PC-3 (cell line): Measurements from ENCODE around the gene AKAP6. TPM values are rescaled to one million over a fixed set of nuclear protein-coding genes. Genes with fewer than 3 reads are reported as not detected.

ENCODE experiments used
- ATAC-seq: fragments of 200-7000 bp; cut with Tn5 transposase; 2 replicates; pipeline ENCODE4 v1.9.1; 2020; ENCODE audit warnings: mild to moderate bottlenecking, moderate library complexity
- BruUV-seq: library from RNA; stranded (reverse); fragments of 400-500 nt; replicated peaks from 2 replicates; lab custom pipeline; 2021; lab: Mats Ljungman, UMichigan
- CTCF ChIA-PET: fragments of 300-600 bp; sonication (Branson Sonifier 250); formaldehyde crosslinking; loops from one replicate; lab custom pipeline; 2022; ENCODE audit warnings: antibody characterized with exemption; lab: Charles Lee
- POLR2A ChIA-PET: fragments of 300-600 bp; sonication (Branson Sonifier 250); formaldehyde crosslinking; loops from one replicate; lab custom pipeline; 2022; ENCODE audit warnings: antibody characterized with exemption; ENCODE audit not compliant: unreplicated experiment; lab: Charles Lee
- DNase-seq: peaks from one replicate; pipeline ENCODE4 v3.0.0-alpha.2; 2015
- H2AFZ ChIP-seq: fragments of 300-600 bp; sonication (generic); 2 replicates; pipeline ENCODE4 v1.6.0; 2016; ENCODE audit warnings: antibody characterized with exemption, low read length
- H3F3A ChIP-seq: fragments of 300-600 bp; sonication (generic); one replicate; pipeline ENCODE4 v1.6.0; 2017; ENCODE audit warnings: antibody characterized with exemption, low read length, control low read depth, mild to moderate bottlenecking; ENCODE audit not compliant: unreplicated experiment
- H3K27ac ChIP-seq: fragments of 300-600 bp; sonication (generic); 2 replicates; pipeline ENCODE4 v1.5.1; 2016; ENCODE audit warnings: mild to moderate bottlenecking, low read length
- H3K27me3 ChIP-seq: fragments of 300-600 bp; sonication (generic); 2 replicates; pipeline ENCODE4 v1.6.1; 2016; ENCODE audit warnings: low read length, mixed read lengths
- H3K36me3 ChIP-seq: fragments of 300-600 bp; sonication (generic); 2 replicates; pipeline ENCODE4 v1.6.1; 2016; ENCODE audit warnings: low read depth, mixed run types, low read length, mixed read lengths
- H3K4me1 ChIP-seq: fragments of 300-600 bp; sonication (generic); 2 replicates; pipeline ENCODE4 v1.5.1; 2016; ENCODE audit warnings: low read length; ENCODE audit not compliant: insufficient read depth
- H3K4me2 ChIP-seq: fragments of 300-600 bp; sonication (generic); 2 replicates; pipeline ENCODE4 v1.6.0; 2016; ENCODE audit warnings: low read length
- H3K4me3 ChIP-seq: fragments of 300-600 bp; sonication (generic); 2 replicates; pipeline ENCODE4 v1.5.1; 2016; ENCODE audit warnings: mild to moderate bottlenecking, low read length, mixed read lengths
- H3K79me2 ChIP-seq: fragments of 300-600 bp; sonication (generic); 2 replicates; pipeline ENCODE4 v1.6.1; 2017; ENCODE audit warnings: low read length, mixed read lengths
- H3K9ac ChIP-seq: fragments of 300-600 bp; sonication (generic); 2 replicates; pipeline ENCODE4 v1.6.0; 2016; ENCODE audit warnings: mild to moderate bottlenecking, low read length
- H3K9me2 ChIP-seq: fragments of 300-600 bp; sonication (generic); replicated peaks from 2 replicates; pipeline ENCODE4 v1.6.1; 2016; ENCODE audit warnings: mixed run types, low read length, mixed read lengths
- H3K9me3 ChIP-seq: fragments of 300-600 bp; sonication (generic); 2 replicates; pipeline ENCODE4 v1.6.1; 2016; ENCODE audit warnings: low read length, mixed read lengths
- H4K20me1 ChIP-seq: fragments of 300-600 bp; sonication (generic); 2 replicates; pipeline ENCODE4 v1.6.1; 2016; ENCODE audit warnings: low read length, mixed read lengths
- EZH2 ChIP-seq: fragments of 300-600 bp; sonication (generic); IDR thresholded peaks from one replicate; pipeline ENCODE4 v1.6.1; 2017; ENCODE audit warnings: antibody characterized with exemption, mild to moderate bottlenecking, low read length; ENCODE audit not compliant: unreplicated experiment
- EZH2phosphoT487 ChIP-seq: fragments of 300-600 bp; sonication (generic); IDR thresholded peaks from 2 replicates; pipeline ENCODE4 v1.6.1; 2018; ENCODE audit warnings: mild to moderate bottlenecking, antibody characterized with exemption, low read length, borderline replicate concordance
- intact Hi-C: fragments of 100-400 bp; cut with micrococcal nuclease; formaldehyde crosslinking; loops from 2 replicates; pipeline ENCODE4 v1.9.0; 2023
- total RNA-seq: library from RNA; depleted of rRNA; stranded (reverse); fragments of >200 nt; gene quantifications from 2 replicates; pipeline ENCODE4 v1.2.3, GENCODE V29; 2014
- TF ChIP-seq, protein P1 (sequence below): fragments of 300-600 bp; sonication (generic); conservative IDR thresholded peaks from 2 replicates; pipeline ENCODE4 v1.5.1; 2017; ENCODE audit warnings: antibody characterized with exemption, low read depth, mild to moderate bottlenecking, low read length

AKAP6 gene
- total RNA-seq, 1 experiment from 2014 or later, result 1.5 TPM

DNA sequence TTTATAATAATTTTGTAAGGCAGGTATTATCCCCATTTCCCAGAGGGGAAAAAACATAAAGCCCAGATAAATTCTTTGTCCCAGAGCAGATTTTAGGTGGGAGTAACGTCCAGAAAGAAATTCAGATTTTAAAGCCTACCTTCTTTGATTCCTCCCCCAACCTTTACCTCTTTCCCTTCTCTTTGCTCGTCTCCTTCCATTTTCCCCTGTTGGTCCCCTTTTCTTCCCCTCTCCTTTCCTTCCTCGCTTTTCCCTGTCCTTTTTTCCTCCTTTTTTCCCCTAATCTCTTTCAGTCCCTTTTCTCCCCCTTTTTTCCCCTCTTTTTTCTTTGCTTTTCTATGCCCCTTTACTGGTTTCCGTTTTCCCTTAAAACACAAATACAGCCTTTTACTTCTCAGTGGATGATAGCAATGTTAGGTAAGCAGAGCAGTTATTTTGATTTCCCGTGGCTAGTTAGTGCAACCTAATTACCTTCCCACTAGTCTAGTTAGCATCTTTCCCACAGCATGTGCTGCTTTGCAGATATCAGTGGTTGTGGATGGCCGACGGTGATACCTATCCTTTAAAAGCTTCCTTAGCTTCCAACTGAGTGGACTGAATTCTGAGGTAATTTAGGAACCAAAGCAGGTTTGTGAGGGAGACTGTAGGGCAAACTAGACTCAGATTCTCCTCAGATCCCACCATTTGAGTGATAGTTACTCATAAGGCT is 10.9 kb upstream of the AKAP6 start:
- POLR2A ChIA-PET, result no interaction called here
- H3K4me2 ChIP-seq, result no peak overlapping the region
- BruUV-seq, result no TSS peak
- intact Hi-C loops, result no loop called here
- no peak for TF ChIP-seq EZH2phosphoT487
- no peak for TF ChIP-seq EZH2
- TF ChIP-seq, protein P1, sequence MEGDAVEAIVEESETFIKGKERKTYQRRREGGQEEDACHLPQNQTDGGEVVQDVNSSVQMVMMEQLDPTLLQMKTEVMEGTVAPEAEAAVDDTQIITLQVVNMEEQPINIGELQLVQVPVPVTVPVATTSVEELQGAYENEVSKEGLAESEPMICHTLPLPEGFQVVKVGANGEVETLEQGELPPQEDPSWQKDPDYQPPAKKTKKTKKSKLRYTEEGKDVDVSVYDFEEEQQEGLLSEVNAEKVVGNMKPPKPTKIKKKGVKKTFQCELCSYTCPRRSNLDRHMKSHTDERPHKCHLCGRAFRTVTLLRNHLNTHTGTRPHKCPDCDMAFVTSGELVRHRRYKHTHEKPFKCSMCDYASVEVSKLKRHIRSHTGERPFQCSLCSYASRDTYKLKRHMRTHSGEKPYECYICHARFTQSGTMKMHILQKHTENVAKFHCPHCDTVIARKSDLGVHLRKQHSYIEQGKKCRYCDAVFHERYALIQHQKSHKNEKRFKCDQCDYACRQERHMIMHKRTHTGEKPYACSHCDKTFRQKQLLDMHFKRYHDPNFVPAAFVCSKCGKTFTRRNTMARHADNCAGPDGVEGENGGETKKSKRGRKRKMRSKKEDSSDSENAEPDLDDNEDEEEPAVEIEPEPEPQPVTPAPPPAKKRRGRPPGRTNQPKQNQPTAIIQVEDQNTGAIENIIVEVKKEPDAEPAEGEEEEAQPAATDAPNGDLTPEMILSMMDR, result no peak
- no peak overlapping the region for H2AFZ ChIP-seq
- no peaks in the 10 kb centered on the region for H3K79me2 ChIP-seq
- H3K27me3 ChIP-seq, result no peaks in the 10 kb centered on the region
- H3K9ac ChIP-seq, result no peak overlapping the region
- no peaks in the 10 kb centered on the region for H3F3A ChIP-seq
- CTCF ChIA-PET, result no interaction called here
- H3K9me3 ChIP-seq, result no peaks in the 10 kb centered on the region
- H4K20me1 ChIP-seq, result no peaks in the 10 kb centered on the region
- H3K27ac ChIP-seq, result no peak overlapping the region
- no peak overlapping the region for H3K4me3 ChIP-seq
- DNase-seq (no peak), ATAC-seq (no peak)
- no peaks in the 10 kb centered on the region for H3K9me2 ChIP-seq
- no peaks in the 10 kb centered on the region for H3K36me3 ChIP-seq
- peaks cover 10% of the 10 kb centered on the region; the same call in 1 of the 2 replicates for H3K4me1 ChIP-seq

DNA sequence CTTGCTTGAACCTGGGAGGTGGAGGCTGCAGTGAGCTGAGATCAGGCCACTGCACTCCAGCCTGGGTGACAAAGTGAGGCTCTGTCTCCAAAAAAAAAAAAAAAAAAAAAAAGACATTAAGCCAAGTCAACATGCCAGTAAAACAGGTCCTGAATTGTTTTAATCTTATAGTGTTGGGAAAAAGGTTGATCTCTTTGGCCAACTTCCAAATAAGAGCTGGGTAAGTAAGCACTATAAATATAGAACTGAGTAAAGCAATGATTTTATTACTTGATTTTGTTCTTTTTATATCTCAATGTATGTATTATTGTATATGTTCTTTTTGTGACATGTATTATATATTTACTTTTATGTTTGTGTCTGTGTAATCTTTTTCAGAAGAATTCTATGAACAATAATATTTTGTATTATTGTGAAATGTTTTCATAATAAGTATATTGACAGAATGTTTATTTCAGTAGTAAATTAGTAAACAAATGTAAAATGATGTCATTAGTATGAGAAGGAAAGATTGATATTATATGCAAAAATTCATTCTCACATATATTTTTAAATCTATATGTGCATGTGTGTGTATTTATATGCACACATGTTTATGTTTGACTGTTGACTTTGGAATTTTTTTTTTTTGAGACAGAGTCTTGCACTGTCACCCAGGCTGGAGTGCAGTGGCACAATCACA is 9.6 kb upstream of the AKAP6 start:
- ChIA-PET POLR2A (no interaction called here), CTCF (interaction anchor here (0.7 kb wide), 1 partner anchor 194 kb away, joined by 9 read pairs; no protein-coding TSS in a partner anchor)
- DNase-seq (peak; percentile 84), ATAC-seq (peak; percentile 73)
- TF ChIP-seq EZH2phosphoT487 (no peak), EZH2 (no peak)
- Histone ChIP-seq H3K4me3 (no peak overlapping the region), H3F3A (no peaks in the 10 kb centered on the region), H3K36me3 (no peaks in the 10 kb centered on the region), H3K27ac (no peak overlapping the region), H3K9me3 (no peaks in the 10 kb centered on the region), H2AFZ (no peak overlapping the region), H3K4me2 (no peak overlapping the region), H4K20me1 (no peaks in the 10 kb centered on the region), H3K9ac (no peak overlapping the region), H3K27me3 (no peaks in the 10 kb centered on the region), H3K9me2 (no peaks in the 10 kb centered on the region), H3K4me1 (peaks cover 10% of the 10 kb centered on the region; the same call in 1 of the 2 replicates), H3K79me2 (no peaks in the 10 kb centered on the region)
- intact Hi-C loops, result no loop called here
- BruUV-seq, result no TSS peak

DNA sequence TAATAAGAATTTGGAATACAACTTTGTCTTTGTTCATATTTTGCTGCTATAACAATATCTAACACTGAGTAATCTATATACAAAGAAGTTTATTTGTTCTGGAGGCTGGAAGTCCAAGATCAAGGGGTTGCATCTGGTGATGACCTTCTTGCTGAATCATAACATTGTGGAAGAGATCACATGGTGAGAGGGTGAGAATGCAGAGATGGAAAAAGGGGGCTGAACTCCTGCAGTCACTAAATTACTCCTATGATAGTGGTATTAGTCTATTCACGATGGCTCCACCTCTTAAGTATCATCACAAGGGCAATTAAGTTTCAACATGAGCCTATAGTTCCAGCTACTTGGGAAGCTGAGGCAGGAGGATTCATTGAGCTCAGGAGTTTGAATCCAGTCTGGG is 4.5 kb upstream of the AKAP6 start:
- CTCF ChIA-PET, result no interaction called here
- intact Hi-C loops, result no loop called here
- H3K4me2 ChIP-seq, result no peak overlapping the region

More for the DNA sequence above, 4.5 kb upstream of the AKAP6 start:
- POLR2A ChIA-PET, result no interaction called here
- Histone ChIP-seq H3F3A (no peaks in the 10 kb centered on the region), H3K4me3 (no peak overlapping the region), H3K36me3 (no peaks in the 10 kb centered on the region), H3K27ac (no peak overlapping the region), H3K9ac (no peak overlapping the region), H2AFZ (no peak overlapping the region), H3K9me2 (no peaks in the 10 kb centered on the region), H3K79me2 (no peaks in the 10 kb centered on the region), H3K27me3 (no peaks in the 10 kb centered on the region), H3K9me3 (no peaks in the 10 kb centered on the region), H4K20me1 (no peaks in the 10 kb centered on the region), H3K4me1 (peaks cover 8% of the 10 kb centered on the region; the same call in 1 of the 2 replicates)
- TF ChIP-seq, protein P1, result no peak
- no peak for TF ChIP-seq EZH2phosphoT487
- no peak for TF ChIP-seq EZH2
- ATAC-seq (no peak), DNase-seq (no peak)
- no TSS peak for BruUV-seq
